Urinary bladder (tissue), 4 donors: ENCODE measurements around the gene ZSWIM5. TPM values are rescaled to one million over a fixed set of nuclear protein-coding genes. Genes with fewer than 3 reads are reported as not detected.
"Not testable (repeated sequence)": the region's sequence is repeated elsewhere in the genome, so short reads cannot be mapped to it uniquely, and the experiment has no call there.

Experiments used
- DNase-seq: peaks from one replicate; pipeline ENCODE4 v3.0.0-alpha.2; 2015; ENCODE audit errors: extremely low spot score
- H3K27ac ChIP-seq: one replicate; pipeline ENCODE4 v1.5.1; 2013; ENCODE audit warnings: low read depth, mild to moderate bottlenecking, moderate library complexity
- H3K36me3 ChIP-seq: one replicate; pipeline ENCODE4 v1.6.1; 2013; ENCODE audit warnings: mild to moderate bottlenecking, moderate library complexity; ENCODE audit not compliant: insufficient read depth
- H3K4me1 ChIP-seq: one replicate; pipeline ENCODE4 v1.6.1; 2013; ENCODE audit warnings: mild to moderate bottlenecking, moderate library complexity; ENCODE audit not compliant: insufficient read depth
- H3K4me3 ChIP-seq: one replicate; pipeline ENCODE4 v1.5.1; 2013; ENCODE audit warnings: low read depth, low read length
- WGBS: extraction: QIAGEN DNeasy Blood & Tissue Kit; methylation state at CpG from one replicate; pipeline ENCODE4 v1.1.7; 2013; 5-methylcytosine and 5-hydroxymethylcytosine counted together
- polyA plus RNA-seq: library from polyadenylated mRNA; stranded (reverse); fragments of 200-250 nt; gene quantifications from one replicate; pipeline ENCODE4 v1.2.3, GENCODE V29; 2013
- total RNA-seq: library from RNA; depleted of rRNA; stranded (reverse); fragments of >200 nt; gene quantifications from one replicate; pipeline ENCODE4 v1.2.3, GENCODE V29; 2014
- donor health status: healthy with polysubstance abuse.
- donor health status: healthy.

The ZSWIM5 gene
- total and polyA plus RNA-seq, 2 donors: 2.4 to 3.6 TPM

DNA sequence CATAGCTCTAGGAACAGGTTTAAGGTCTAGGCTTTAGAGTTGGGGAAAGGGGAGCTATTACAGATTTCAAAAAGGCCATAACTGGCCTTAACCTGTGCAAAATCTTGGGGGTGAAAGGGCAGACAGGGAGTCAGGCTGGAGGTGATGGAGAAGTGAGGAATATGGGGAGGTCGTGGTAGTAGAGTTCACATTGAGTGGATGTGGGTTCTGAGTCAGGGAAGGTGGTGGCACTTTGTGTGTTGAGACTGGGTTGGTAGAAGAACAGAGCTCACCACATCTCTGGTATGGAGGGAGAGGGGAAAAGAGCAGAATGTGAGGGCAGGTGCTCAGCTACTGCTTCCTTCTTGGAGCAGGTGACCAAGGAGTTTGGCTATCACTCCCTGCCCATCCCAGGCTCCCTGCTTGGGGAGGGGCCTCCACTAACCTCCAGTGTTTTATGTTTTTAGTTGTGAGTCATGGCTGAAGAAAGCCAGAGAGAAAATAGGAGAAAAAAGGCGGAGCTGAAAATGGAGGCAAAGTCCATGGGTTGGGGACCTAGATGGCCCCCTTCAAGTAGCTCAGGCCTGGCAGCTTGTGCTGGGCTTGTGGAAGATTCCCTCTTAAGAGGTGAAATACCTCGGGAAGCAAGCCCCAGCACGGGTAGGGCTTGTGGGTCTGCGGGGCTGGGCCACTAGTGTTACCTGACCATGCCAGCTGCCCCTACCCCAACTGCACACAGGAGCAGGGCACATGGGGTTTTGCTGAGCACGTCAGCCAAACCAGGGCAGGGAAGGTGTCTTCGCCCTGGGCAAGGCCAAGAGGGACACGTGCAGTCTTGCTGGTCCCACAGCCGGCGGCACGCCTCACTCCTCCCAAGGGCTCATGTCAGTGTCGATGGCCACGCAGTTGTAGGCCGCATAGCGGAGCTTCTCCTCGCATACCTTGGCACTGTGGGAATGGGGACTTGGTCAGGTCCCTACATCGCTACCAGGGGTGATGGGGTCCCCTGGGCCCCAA is 203.5 kb downstream of the ZSWIM5 start:
- no peak overlapping the region for H3K27ac ChIP-seq
- peaks cover 3% of the 10 kb centered on the region for H3K36me3 ChIP-seq
- H3K4me1 ChIP-seq: no peaks in the 10 kb centered on the region
- no peak overlapping the region for H3K4me3 ChIP-seq
- 91% methylated on average over 17 of the region's 17 CpGs for WGBS
- no peak for DNase-seq

DNA sequence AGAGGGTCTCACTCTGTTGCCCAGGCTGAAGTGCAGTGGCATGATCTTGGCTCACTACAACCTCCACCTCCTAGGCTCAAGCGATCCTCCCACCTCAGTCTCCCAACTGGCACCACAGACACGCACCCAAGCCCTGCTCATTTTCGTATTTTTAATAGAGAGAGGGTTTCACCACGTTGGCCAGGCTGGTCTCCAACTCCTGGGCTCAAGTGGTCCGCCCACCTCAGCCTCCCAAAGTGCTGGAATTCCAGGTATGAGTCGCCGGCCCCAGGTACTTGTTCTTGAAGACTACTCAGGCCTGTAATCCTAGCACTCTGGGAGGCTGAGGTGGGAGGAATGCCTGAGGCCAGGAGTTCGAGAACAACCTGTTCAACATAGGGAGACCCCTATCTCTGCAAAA is 204.8 kb downstream of the ZSWIM5 start:
- H3K4me1 ChIP-seq, DNase-seq, H3K27ac ChIP-seq, H3K36me3 ChIP-seq, H3K4me3 ChIP-seq: not testable (repeated sequence)
- 86% methylated on average over 8 of the region's 8 CpGs for WGBS

DNA sequence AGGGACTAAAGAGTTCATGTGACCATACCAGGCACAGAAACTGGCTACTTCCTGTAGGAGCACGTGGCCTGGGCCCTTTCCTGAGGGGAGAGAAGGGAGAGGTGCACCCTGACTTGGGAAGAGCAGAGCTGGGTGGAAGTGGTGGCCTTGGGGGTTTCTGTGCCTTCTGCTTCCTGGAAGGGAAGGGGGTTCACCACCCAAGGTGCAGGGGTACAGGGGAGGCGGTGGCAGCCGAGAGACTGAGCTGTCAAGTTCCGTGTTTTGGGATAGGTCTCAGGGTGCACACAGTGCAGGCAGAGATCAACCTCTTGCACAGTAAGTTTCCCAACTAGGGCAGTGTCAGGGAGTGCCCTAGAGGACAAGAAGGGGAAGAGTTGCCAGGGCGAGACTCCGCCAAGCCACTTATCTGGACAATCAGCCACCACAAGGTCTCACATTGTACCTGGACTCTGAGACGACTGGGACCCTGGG is 205.4 kb downstream of the ZSWIM5 start:
- no peak for DNase-seq
- no peaks in the 10 kb centered on the region for H3K4me1 ChIP-seq
- no peak overlapping the region for H3K4me3 ChIP-seq
- H3K36me3 ChIP-seq: peaks cover 3% of the 10 kb centered on the region
- WGBS: 65% methylated on average over 7 of the region's 7 CpGs
- peak overlapping the region; percentile 30 for H3K27ac ChIP-seq

DNA sequence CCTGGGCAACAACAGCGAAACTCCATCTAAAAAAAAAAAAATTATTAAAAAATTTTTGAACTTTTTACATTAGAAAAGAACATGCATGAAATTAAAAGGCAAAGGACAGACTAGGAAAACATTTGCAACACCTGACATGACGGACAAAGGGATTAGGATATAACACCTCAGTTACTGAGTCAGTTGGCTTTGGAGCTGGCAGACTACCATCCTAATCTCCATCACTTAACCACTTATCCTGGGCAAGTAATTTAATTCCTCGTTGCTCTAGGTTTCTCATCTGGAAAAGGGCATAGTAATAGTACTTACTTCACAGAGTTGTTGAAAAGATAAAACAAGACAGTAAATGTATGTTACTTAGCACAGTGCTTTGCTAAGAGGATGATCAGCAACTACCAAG is 207.2 kb downstream of the ZSWIM5 start:
- WGBS: 75% methylated on average over 3 of the region's 3 CpGs

DNA sequence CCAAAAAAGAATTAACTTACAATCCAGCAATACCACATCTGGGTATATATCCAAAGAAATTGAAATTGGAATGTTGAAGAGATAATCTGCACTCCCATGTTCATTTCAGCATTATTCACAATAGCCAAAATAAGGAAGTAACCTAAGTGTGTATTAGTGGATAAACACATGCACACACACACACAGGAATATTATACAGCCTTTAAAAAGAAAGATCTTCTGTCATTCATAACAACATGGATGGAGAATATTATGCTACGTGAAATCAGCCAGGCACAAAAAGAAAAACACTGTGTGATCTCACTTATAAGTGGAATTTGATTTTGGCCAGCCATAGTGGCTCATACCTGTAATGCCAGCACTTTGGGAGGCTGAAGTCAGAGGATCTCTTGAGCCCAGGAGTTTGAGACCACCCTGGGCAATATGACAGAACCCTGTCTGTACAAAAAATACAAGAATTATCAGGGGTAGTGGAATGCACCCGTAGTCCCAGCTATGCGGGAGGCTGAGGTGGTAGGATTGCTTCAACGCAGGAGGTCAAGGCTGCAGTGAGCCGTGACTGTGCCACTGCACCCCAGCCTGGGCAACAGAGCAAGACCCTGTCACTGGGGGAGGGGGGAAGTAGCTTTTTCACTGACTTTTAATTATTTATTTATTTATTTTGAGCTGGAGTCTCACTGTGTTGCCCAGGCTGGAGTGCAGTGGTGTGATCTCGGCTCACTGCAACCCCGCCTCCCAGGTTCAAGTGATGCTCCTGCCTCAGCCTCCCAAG is 210.8 kb downstream of the ZSWIM5 start:
- H3K4me1 ChIP-seq: no peaks in the 10 kb centered on the region
- 95% methylated on average over 7 of the region's 7 CpGs for WGBS

More for the DNA sequence above, 207.2 kb downstream of the ZSWIM5 start:
- no peak overlapping the region for H3K27ac ChIP-seq
- no peaks in the 10 kb centered on the region for H3K4me1 ChIP-seq
- no peak overlapping the region for H3K4me3 ChIP-seq
- no peak for DNase-seq
- peaks cover under 1% of the 10 kb centered on the region for H3K36me3 ChIP-seq

DNA sequence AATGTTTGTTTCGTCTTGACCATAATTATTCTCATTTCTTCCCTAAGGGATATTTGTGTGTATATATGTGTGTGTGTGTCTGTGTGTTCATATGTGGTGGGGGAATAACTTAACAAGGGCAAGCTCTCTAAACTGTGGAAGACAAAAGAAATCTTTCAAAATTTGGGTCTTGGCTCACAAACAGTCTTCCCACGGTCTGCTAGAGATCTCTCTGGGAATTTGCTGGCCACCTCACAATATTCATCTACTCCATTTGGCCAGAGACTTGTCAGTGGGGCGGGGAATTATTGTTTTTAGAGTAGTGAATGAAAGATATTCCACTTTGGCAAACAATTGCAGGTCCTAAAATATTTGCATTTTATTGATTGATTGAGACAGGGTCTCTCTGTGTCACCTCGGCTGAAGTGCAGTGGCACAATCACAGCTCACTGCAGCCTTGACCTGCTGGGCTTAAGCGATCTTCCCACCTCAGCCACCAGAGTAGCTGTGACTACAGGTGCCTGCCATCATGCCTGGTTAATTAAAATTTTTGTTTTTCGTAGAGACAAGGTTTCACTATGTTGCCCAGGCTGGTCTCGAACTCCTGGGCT is 212.0 kb downstream of the ZSWIM5 start:
- no peaks in the 10 kb centered on the region for H3K36me3 ChIP-seq
- no peak overlapping the region for H3K4me3 ChIP-seq
- no peak overlapping the region for H3K27ac ChIP-seq
- WGBS: 75% methylated on average over 7 of the region's 7 CpGs
- DNase-seq: no peak
- H3K4me1 ChIP-seq: no peaks in the 10 kb centered on the region

More for the DNA sequence above, 210.8 kb downstream of the ZSWIM5 start:
- H3K36me3 ChIP-seq: no peaks in the 10 kb centered on the region
- DNase-seq: no peak
- H3K4me3 ChIP-seq: no peak overlapping the region
- H3K27ac ChIP-seq: no peak overlapping the region

DNA sequence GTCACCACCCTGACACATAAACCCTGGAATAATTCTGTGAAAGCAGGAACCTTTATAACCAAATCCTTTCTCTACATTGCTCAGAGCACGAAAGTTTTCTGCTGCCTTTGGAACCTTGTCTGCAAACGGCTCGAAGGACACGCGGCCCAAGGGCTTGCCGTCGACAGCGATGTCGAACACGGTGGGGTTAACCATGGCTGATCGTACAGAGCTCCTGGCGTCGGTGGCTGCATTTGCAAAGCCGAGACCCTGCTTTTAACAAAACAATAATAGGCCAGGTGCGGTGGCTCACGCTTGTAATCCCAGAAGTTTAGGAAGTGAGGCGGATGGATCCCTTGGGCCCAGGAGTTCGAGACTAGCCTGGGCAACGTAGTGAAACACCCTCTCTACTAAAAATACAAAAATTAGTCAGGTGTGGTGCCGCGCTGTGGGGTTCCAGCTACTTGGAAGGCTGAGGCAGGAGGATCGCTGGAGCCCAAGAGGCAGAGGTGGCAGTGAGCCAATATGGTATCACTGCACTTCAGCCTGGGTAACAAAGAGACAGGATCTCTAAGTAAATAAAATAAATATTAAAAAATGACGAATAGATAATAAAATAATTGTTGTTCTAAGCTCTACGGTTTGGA is 217.8 kb downstream of the ZSWIM5 start:
- H3K27ac ChIP-seq: no peak overlapping the region
- no peaks in the 10 kb centered on the region for H3K36me3 ChIP-seq
- no peaks in the 10 kb centered on the region for H3K4me1 ChIP-seq
- WGBS: 89% methylated on average over 24 of the region's 24 CpGs
- H3K4me3 ChIP-seq: no peak overlapping the region
- DNase-seq: no peak

DNA sequence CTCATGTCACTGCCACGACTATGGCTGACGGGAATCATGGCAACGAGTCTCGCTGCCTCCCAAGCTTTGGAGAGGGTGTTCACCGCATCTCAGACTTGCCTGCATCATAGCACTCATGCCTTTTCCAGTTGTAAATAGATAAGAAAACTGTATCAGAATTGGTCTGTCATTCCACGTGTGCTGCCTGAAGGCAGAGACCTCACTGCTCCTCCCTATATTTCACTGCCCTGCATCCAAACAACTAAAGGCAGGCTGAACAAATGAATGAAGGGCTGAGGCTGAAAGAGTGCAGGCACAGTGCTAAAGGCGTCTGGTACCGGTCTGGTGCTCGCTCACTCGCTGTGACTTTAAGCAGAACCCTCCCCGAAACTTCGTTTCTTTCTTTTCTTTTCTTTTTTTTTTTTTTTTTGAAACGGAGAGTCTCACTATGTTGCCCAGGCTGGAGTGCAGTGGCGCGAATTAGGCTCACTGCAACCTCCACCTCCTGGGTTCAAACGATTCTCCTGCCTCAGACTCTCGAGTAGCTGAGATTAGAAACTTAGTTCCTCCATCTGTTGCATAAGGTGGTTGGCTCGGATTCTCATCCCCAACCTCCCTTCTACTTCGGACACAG is 220.6 kb downstream of the ZSWIM5 start:
- Histone ChIP-seq H3K36me3 (no peaks in the 10 kb centered on the region), H3K4me1 (no peaks in the 10 kb centered on the region), H3K4me3 (peak overlapping the region; percentile 49), H3K27ac (no peak overlapping the region)
- DNase-seq: no peak
- 6% methylated on average over 19 of the region's 19 CpGs for whole genome bisulfite sequencing

DNA sequence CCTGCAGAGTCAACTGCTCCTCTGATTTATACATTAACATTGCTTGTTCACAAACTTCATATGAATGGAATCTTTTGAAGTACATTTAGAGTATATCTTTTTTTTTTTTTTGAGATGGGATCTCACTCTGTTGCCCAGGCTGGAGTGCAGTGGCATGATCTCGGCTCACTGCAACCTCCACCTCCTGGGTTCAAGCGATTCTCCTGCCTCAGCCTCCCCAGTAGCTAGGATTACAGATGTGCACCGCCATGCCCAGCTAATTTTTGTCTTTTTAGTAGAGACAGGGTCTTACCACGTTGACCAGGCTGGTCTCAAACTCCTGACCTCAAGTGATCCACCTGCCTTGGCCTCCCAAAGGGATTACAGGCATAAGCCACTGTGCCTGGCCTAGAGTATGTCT is 229.0 kb downstream of the ZSWIM5 start:
- not testable (repeated sequence) for H3K4me1 ChIP-seq, H3K27ac ChIP-seq, H3K36me3 ChIP-seq, DNase-seq, H3K4me3 ChIP-seq
- WGBS: 97% methylated on average over 4 of the region's 4 CpGs

DNA sequence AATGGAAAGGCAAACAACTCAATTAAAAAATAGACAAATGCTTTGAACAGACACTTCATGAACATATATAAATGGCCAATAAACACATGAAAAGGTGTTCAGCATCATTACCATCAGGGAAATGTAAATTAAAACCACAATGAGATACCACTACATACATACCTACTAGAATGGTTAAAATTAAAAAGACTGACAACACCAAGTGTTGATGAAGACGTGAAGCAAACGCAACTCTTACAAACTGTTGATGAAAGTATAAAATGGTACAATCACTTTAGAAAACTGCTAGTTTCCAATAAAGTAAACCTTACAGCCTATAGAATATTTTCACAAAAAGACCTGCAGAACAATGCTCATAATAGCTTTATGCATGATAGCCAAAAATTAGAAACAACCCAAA is 230.2 kb downstream of the ZSWIM5 start:
- peaks cover 2% of the 10 kb centered on the region for H3K36me3 ChIP-seq
- WGBS: 99% methylated on average over 2 of the region's 2 CpGs
- DNase-seq: no peak

DNA sequence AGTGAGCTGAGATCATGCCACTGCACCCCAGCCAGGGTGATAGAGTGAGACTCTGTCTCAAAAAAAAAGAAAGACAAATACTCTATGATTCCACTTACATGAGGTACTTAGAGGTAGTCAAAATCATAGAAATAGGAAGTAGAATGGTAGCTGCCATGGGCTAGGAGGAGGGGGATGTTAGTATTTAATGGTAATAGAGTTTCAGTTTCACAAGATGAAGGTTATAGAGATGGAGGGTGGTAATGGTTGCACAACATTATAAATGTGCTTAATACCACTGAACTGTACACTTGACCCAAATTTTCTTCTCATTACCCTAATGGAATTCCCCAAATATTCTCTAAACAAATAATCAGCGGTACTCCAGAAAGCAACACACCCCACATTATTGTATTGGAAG is 232.8 kb downstream of the ZSWIM5 start:
- no peak for DNase-seq
- peaks cover 2% of the 10 kb centered on the region for H3K36me3 ChIP-seq
- no peak overlapping the region for H3K27ac ChIP-seq
- H3K4me1 ChIP-seq: no peaks in the 10 kb centered on the region
- no peak overlapping the region for H3K4me3 ChIP-seq
- 96% methylated on average over 1 of the region's 1 CpG for WGBS

More for the DNA sequence above, 230.2 kb downstream of the ZSWIM5 start:
- Histone ChIP-seq H3K27ac (no peak overlapping the region), H3K4me1 (no peaks in the 10 kb centered on the region), H3K4me3 (no peak overlapping the region)

DNA sequence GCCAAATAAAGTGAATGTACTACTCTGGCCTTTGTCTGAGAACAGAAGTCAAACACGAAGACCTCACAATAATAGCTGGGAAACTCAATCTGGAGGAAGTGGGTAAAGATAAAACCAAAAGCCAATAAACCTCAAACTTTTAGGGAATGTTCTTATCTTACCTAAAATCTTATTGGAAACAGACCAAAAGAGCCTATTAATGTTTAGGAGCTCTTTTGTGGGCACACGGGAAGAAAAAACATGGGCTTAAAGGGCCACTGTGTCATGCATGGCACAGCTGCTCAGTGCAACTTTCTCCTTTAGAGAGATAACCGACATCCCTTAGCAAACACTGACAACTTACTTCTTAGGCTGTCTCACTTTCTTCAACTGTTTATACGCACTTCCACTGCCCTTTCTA is 236.1 kb downstream of the ZSWIM5 start:
- WGBS: 31% methylated on average over 4 of the region's 4 CpGs
- Histone ChIP-seq H3K27ac (no peak overlapping the region), H3K4me3 (no peak overlapping the region), H3K4me1 (no peaks in the 10 kb centered on the region), H3K36me3 (peaks cover 2% of the 10 kb centered on the region)
- no peak for DNase-seq
